Effector memory CD4-positive, alpha-beta T cell (primary cell): ENCODE measurements around the gene NRIP1.
"Not testable (repeated sequence)": the region's sequence is repeated elsewhere in the genome, so short reads cannot be mapped to it uniquely, and the experiment has no call there.

Experiments used
- DNase-seq, 3 donors: peaks; one replicate each; pipeline ENCODE4 v3.0.0-alpha.2; 2020
- H3K27ac ChIP-seq: 2 replicates; pipeline ENCODE4 v1.7.0; 2013; ENCODE audit warnings: mild to moderate bottlenecking, low read length, moderate library complexity; ENCODE audit not compliant: insufficient read depth, poor library complexity, severe bottlenecking
- H3K27me3 ChIP-seq: replicated peaks from 2 replicates; pipeline ENCODE4 v1.7.0; 2013; ENCODE audit warnings: mild to moderate bottlenecking, low read length; ENCODE audit not compliant: insufficient read depth, control insufficient read depth, poor library complexity, severe bottlenecking
- H3K36me3 ChIP-seq: 2 replicates; pipeline ENCODE4 v1.7.0; 2013; ENCODE audit warnings: mild to moderate bottlenecking, low read length, moderate library complexity; ENCODE audit not compliant: control insufficient read depth, insufficient read depth
- H3K4me1 ChIP-seq: 2 replicates; pipeline ENCODE4 v1.7.0; 2013; ENCODE audit warnings: low read length, mild to moderate bottlenecking; ENCODE audit not compliant: control insufficient read depth, insufficient read depth, poor library complexity, severe bottlenecking
- H3K4me3 ChIP-seq: 2 replicates; pipeline ENCODE4 v1.7.0; 2013; ENCODE audit warnings: low read length, low read depth, mild to moderate bottlenecking; ENCODE audit not compliant: insufficient read depth, poor library complexity, severe bottlenecking
- H3K9me3 ChIP-seq: 2 replicates; pipeline ENCODE4 v1.7.0; 2013; ENCODE audit warnings: mild to moderate bottlenecking, low read length, moderate library complexity; ENCODE audit not compliant: control insufficient read depth

Gene NRIP1

GRCh38 chr21:15039607-15040299 lies 25.0 kb downstream of the NRIP1 start:
- Histone ChIP-seq H3K36me3 (no peaks in the 10 kb centered on the region), H3K27me3 (no peaks in the 10 kb centered on the region), H3K4me1 (no peaks in the 10 kb centered on the region), H3K27ac (no peak overlapping the region), H3K4me3 (no peak overlapping the region), H3K9me3 (no peaks in the 10 kb centered on the region)
- no peak for DNase-seq

GRCh38 chr21:15037900-15038293 lies 26.9 kb downstream of the NRIP1 start:
- H3K4me1 ChIP-seq, result no peaks in the 10 kb centered on the region
- H3K27me3 ChIP-seq, result no peaks in the 10 kb centered on the region
- no peaks in the 10 kb centered on the region for H3K36me3 ChIP-seq
- no peak for DNase-seq
- H3K9me3 ChIP-seq, result no peaks in the 10 kb centered on the region
- H3K27ac ChIP-seq, result no peak overlapping the region
- no peak overlapping the region for H3K4me3 ChIP-seq

- H3K27me3 ChIP-seq, result no peaks in the 10 kb centered on the region
- H3K4me1 ChIP-seq, result no peaks in the 10 kb centered on the region
- H3K36me3 ChIP-seq, result no peaks in the 10 kb centered on the region
- DNase-seq, result no peak
- no peak overlapping the region for H3K27ac ChIP-seq
- H3K9me3 ChIP-seq, result no peaks in the 10 kb centered on the region
- H3K4me3 ChIP-seq, result no peak overlapping the region
These were observed 27.5 kb downstream of the NRIP1 start for GRCh38 chr21:15037095-15037899.

- Histone ChIP-seq H3K4me1 (no peaks in the 10 kb centered on the region), H3K36me3 (no peaks in the 10 kb centered on the region), H3K9me3 (no peaks in the 10 kb centered on the region), H3K4me3 (no peak overlapping the region), H3K27ac (no peak overlapping the region), H3K27me3 (no peaks in the 10 kb centered on the region)
- DNase-seq, result no peak
These were observed 28.6 kb downstream of the NRIP1 start for GRCh38 chr21:15036189-15036588.

- no peak overlapping the region for H3K27ac ChIP-seq
- H3K9me3 ChIP-seq, result no peaks in the 10 kb centered on the region
- H3K36me3 ChIP-seq, result no peaks in the 10 kb centered on the region
- no peaks in the 10 kb centered on the region for H3K4me1 ChIP-seq
- no peak for DNase-seq
- no peak overlapping the region for H3K4me3 ChIP-seq
- H3K27me3 ChIP-seq, result no peaks in the 10 kb centered on the region
These were observed 30.5 kb downstream of the NRIP1 start for GRCh38 chr21:15034126-15034853.

- DNase-seq, result no peak
- H3K27ac ChIP-seq, result no peak overlapping the region
- H3K27me3 ChIP-seq, result no peaks in the 10 kb centered on the region
- H3K4me3 ChIP-seq, result no peak overlapping the region
- no peaks in the 10 kb centered on the region for H3K9me3 ChIP-seq
- no peaks in the 10 kb centered on the region for H3K4me1 ChIP-seq
- H3K36me3 ChIP-seq, result no peaks in the 10 kb centered on the region
These were observed 32.9 kb downstream of the NRIP1 start for GRCh38 chr21:15031790-15032357.

GRCh38 chr21:15031362-15031761 lies 33.4 kb downstream of the NRIP1 start:
- not testable (repeated sequence) for H3K27ac ChIP-seq, DNase-seq, H3K36me3 ChIP-seq, H3K9me3 ChIP-seq, H3K4me1 ChIP-seq, H3K27me3 ChIP-seq, H3K4me3 ChIP-seq

GRCh38 chr21:15030861-15031260 lies 33.9 kb downstream of the NRIP1 start:
- H3K27me3 ChIP-seq, DNase-seq, H3K9me3 ChIP-seq, H3K4me3 ChIP-seq, H3K27ac ChIP-seq, H3K4me1 ChIP-seq, H3K36me3 ChIP-seq: not testable (repeated sequence)

- no peak for DNase-seq
- Histone ChIP-seq H3K4me3 (no peak overlapping the region), H3K27me3 (no peaks in the 10 kb centered on the region), H3K4me1 (no peaks in the 10 kb centered on the region), H3K27ac (no peak overlapping the region), H3K9me3 (no peaks in the 10 kb centered on the region), H3K36me3 (no peaks in the 10 kb centered on the region)
These were observed 35.7 kb downstream of the NRIP1 start for GRCh38 chr21:15029077-15029476.
